Stimulated activated CD8-positive, alpha-beta memory T cell treated with anti-CD3 and anti-CD28 coated beads, Interleukin-12 subunit alpha, Interleukin-12 subunit beta, amount 100 ng/mL, for 24 hours (primary cell): ENCODE results near the gene GPRASP3.

Experiments used
- DNase-seq: peaks from one replicate; pipeline ENCODE4 v3.0.0-alpha.2; 2020; ENCODE audit errors: extremely low read depth

Gene GPRASP3

GRCh38 chrX:102765217-102765616 is 44.7 kb downstream of the GPRASP3 start:
- DNase-seq, result no peak

DNA sequence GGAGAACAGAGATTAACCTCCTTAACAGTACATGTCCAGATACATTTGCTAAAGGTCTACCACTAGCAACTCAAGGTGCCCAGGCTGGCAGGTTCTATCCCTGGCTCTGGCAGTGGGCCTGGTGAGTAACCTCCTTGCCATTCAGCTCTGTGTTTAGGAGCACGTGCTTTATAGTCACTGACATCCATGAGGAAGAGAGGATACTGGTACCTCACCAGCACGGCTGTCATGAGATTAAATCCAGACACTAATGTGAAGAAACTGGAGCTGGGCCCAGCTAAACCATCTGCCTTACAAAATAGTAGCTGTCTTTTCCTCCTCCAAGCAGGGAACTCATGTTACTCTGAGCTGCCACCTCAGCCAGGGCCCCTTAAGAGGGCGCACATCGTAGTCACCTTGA is 45.3 kb downstream of the GPRASP3 start:
- DNase-seq, result no peak

DNA sequence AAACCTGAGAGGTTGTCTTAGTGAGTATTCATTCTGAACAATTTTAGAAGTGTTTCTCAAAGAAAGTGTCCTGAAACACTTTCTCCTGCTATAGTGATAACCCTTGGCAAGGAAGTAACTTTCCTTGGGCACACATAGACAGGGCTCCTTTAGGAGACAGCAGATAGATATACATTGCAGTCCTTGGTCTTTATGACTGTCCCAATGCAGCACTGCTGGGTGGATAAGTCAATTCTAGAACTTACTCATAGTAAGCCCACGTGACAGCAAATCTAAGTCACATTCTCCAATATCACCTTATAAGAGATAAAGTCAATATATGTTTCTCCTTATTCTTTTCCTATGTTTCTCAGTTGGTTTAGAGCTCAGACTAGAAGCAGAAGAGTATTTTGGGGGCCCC is 46.7 kb downstream of the GPRASP3 start:
- no peak for DNase-seq

DNA sequence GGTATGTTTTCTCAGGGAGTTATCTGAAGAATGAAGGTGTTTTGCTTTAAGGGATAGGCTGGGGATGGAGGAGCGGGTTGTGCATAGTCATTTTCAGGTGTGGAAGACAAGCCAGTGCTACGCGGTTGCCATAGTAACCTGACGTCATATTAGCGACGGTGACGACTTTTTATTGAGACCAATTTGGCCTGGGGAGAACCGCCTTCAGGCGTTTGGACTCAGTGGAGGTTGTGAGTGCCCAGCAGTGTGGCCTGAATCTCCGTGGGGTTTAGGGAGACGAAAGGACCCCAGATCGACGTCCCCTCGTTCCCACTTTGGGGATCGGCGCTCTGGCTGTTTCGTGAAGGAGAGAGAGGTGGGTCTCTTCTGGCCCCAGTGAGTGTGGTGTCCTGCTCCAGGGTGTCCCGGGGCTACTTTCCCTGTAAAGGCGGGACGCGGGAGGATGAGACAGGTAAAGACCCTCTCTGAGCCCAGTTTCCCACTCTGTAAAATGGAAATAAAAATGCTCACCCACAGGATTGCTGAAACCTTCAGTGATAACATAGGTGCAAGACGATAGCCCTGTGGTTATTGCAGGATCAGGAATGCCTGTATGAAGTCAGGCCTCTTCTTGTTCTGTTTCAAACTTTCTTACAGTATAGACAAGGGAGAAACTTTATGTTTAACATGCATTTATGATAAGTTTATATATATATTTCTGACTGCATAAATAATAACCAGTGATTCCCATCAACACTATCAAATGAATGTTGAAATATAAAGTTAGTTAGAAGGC is 48.6 kb downstream of the GPRASP3 start:
- peak; percentile 31 for DNase-seq
